ENCODE measurements around the gene MDM4.

The MDM4 gene

DNA sequence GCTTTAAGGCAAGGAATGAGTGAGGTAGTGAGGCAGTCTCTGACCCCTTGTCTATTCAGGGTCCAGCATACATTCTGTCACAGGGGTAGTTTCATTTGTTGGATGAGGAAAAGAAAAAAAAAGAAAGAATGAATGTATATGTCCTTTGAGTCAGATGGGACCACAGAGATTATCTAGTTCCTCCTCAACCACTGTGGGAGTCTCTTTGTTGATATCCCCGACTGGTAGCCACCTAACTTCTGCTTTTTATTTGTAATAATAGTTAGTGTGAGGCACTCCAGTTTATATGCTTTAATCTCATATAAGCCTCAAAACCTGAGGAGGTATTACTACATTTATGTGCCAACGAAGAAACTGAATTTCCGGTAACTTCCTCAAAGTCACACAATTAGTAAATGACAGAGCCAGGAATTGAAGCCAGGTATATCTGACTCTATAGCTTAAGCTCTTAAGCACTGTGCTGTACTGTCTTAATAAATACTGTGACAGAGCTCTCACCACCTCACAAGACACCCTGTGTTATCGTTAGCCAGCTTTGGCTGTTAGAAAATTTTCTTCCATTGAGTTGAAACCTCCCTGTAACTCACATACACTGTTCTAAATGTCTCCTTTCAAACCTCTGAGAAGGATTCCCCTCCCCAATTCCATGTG lies 82.2 kb downstream of the MDM4 start:
- DNase-seq (ENCODE audit: low spot score): no peak
- TF ChIP-seq, protein P1, sequence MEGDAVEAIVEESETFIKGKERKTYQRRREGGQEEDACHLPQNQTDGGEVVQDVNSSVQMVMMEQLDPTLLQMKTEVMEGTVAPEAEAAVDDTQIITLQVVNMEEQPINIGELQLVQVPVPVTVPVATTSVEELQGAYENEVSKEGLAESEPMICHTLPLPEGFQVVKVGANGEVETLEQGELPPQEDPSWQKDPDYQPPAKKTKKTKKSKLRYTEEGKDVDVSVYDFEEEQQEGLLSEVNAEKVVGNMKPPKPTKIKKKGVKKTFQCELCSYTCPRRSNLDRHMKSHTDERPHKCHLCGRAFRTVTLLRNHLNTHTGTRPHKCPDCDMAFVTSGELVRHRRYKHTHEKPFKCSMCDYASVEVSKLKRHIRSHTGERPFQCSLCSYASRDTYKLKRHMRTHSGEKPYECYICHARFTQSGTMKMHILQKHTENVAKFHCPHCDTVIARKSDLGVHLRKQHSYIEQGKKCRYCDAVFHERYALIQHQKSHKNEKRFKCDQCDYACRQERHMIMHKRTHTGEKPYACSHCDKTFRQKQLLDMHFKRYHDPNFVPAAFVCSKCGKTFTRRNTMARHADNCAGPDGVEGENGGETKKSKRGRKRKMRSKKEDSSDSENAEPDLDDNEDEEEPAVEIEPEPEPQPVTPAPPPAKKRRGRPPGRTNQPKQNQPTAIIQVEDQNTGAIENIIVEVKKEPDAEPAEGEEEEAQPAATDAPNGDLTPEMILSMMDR (IDR thresholded peaks at IDR 0.05; ENCODE audit: extremely low read depth, missing control alignments): no peak

DNA sequence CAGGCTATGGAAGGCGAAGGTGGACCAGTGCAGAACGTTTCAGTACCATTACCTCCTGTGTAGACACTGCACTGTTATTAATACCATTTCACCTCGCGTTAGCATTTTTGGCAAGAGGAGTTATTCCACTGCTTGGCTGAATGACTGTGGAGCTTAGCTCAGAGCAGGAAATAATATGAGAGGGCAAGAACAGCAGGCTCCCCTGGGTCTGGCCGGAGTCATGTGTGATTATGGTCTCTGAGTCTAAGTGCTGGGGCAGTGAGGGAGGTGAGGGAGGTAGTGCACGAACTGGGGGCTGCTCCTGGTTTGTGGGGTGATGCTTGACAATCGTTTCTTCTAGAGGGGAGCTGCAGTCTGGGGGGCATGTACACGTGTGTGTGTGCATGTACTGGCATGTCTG lies 82.9 kb downstream of the MDM4 start:
- no peak for DNase-seq (ENCODE audit: low spot score)
- TF ChIP-seq, protein P1 (IDR thresholded peaks at IDR 0.05; ENCODE audit: extremely low read depth, missing control alignments): no peak

DNA sequence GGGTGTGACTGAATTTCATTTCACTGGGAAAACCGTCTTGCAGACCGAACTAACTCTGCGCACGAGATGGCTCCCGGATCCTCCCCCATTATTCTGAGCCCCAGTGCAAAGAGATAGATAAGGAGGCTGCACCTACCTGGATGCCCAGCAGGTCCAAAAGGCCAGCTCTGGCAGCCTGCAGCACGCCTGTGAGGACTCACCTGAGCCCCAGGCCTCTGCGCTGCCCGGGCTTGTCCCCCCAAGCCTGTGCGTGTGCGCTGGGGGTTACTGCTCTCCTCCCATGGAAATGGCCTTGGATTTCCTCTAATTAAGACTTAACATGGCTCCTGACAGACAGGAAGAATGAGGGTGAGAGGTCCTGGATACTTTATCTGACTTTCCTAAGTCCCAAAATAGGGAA lies 83.4 kb downstream of the MDM4 start:
- TF ChIP-seq, protein P1 (IDR thresholded peaks at IDR 0.05; ENCODE audit: extremely low read depth, missing control alignments): no peak
- no peak for DNase-seq (ENCODE audit: low spot score)

DNA sequence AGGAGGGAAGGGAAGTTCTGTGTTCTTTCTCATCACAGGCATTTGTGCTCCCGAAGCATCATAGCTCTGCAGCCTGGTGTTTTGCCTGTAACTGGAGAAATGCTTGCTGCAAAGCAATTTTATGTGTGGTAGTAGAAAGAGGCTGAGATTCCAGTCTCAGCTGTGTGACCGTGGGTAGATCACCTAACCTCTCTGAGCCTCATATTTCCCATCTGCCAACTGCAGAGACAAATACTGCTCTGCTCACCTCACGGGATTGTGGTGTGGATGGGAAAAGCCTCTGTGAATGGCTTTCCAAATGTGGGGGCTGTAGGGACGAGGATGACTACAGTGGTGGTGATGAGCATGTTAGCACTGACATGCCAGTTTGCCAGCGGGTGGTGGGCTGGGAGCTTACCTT lies 84.0 kb downstream of the MDM4 start:
- TF ChIP-seq, protein P1 (IDR thresholded peaks at IDR 0.05; ENCODE audit: extremely low read depth, missing control alignments): no peak
- DNase-seq (ENCODE audit: low spot score): no peak

DNA sequence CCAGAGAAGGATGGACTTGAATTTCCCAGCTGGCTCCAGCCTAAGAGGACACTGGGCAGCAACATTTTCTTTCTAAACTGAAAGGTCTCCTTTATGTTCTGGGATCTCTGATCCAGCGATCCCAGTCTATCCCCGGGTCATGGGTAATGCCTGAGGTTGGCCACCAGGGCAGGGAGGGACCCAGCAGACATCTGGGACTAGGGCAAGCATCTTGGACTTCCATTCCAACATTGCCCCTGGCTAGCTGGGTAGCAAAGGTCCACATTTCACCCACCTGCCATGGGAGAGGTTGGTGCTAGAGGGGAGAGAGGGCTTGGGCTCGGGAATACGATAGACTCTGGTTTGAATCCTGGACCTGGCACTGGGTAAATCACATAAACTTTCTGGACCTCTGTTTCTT lies 84.8 kb downstream of the MDM4 start:
- DNase-seq (ENCODE audit: low spot score): no peak
- TF ChIP-seq, protein P1 (IDR thresholded peaks at IDR 0.05; ENCODE audit: extremely low read depth, missing control alignments): no peak

DNA sequence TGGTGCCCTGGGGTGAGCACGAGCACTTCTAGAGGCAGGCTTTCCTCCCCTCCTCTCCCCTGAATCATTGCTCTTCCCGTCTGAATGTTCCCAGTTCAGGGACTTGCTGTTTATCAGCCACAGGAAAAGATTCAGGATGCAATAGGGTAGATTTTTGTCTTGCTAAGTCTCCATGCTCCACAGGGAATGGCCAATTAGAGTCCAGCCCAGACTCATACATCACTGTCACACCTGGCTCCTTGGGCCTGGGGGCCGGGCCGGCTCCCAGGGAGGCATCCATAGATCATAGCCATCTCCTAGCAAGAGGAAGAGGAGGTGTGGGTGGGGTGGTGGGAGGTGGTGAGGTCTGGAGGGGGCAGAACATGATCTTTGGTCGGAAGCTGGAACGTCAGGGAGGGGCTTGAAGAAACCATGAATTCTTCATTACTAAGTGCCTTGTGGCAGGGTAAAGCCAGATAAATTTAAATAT lies 85.9 kb downstream of the MDM4 start:
- DNase-seq (ENCODE audit: low spot score): no peak

DNA sequence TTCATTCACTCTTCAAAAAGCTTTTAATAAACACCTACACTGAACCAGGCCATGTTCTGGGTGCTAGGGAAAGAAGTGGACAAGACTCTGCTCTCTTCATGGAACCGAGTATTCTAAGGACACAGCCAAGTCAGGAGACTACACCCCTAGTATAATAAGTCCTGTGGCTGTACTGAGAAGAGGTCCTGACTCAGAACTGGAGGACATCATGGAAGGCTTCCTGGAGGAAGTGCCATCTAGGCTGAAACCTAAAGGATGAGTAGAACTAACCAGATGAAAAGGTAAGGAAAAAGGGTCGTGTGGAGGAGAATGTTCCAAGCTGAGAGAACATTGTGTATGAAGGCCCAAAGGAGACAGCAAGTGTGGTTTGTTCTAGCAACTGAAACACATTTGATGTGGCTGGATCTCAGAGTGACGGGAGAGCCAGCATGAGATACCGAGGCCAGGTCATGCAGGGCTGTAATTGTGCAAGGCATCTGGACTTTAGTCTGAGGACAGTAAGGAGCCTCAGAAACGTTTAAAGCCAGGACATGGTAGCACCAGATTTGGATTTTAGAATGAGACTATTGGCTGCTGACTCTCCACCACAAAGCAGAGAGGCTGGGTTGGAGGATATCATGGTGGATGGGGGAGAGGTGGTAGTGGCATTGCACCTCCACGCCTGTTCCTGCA lies 86.8 kb downstream of the MDM4 start:
- no peak for DNase-seq (ENCODE audit: low spot score)
- TF ChIP-seq, protein P1 (IDR thresholded peaks at IDR 0.05; ENCODE audit: extremely low read depth, missing control alignments): no peak

More for the DNA sequence above, 85.9 kb downstream of the MDM4 start:
- TF ChIP-seq, protein P1 (IDR thresholded peaks at IDR 0.05; ENCODE audit: extremely low read depth, missing control alignments): no peak

Data from GM20000 (cell line).